SK-N-SH (cell line): ENCODE measurements around the gene SORL1. TPM values are rescaled to one million over a fixed set of nuclear protein-coding genes. Genes with fewer than 3 reads are reported as not detected.

Source experiments
- CTCF ChIA-PET: fragments of 300-600, 350-600 bp; formaldehyde crosslinking; extraction: SDS; loops from one replicate; lab custom pipeline; 2021; lab: Yijun Ruan, JAX
- POLR2A ChIA-PET: fragments of 350-600 bp; sonication (Branson Sonifier 250); formaldehyde crosslinking; extraction: SDS; loops from one replicate; lab custom pipeline; 2020; ENCODE audit warnings: antibody characterized with exemption, inconsistent platforms; lab: Yijun Ruan, JAX
- DNase-seq: peaks from one replicate; pipeline ENCODE4 v3.0.0; 2012
- H2AFZ ChIP-seq: fragments of 200-600 bp; sonication (generic); 2 replicates; pipeline ENCODE4 v1.8.1; 2016; ENCODE audit warnings: antibody characterized with exemption, mild to moderate bottlenecking, low read depth
- H3F3A ChIP-seq: fragments of 200-600 bp; sonication (generic); replicated peaks from 2 replicates; pipeline ENCODE3; 2016; ENCODE audit warnings: antibody characterized with exemption, mild to moderate bottlenecking; ENCODE audit not compliant: insufficient read depth
- H3K27ac ChIP-seq, 2 experiments: fragments of 200-500 bp in 1 of 2; fragments of 200-600 bp in 1 of 2; sonication (Bioruptor generic) in 1 of 2; sonication (generic), shearing (Covaris generic) in 1 of 2; 2 replicates each; pipeline versions ENCODE4 v1.5.1 to v1.6.1; 2014 to 2016; ENCODE audit warnings: low read depth in 2 of 2, inconsistent platforms in 1 of 2, low read length in 1 of 2, mild to moderate bottlenecking in 1 of 2, mixed read lengths in 1 of 2
- H3K27me3 ChIP-seq: fragments of 200-600 bp; sonication (generic), shearing (Covaris generic); 2 replicates; pipeline ENCODE4 v1.6.1; 2016; ENCODE audit warnings: mixed run types; ENCODE audit not compliant: insufficient read depth
- H3K36me3 ChIP-seq, 2 experiments: fragments of 200-500 bp in 1 of 2; fragments of 200-600 bp in 1 of 2; sonication (Bioruptor generic) in 1 of 2; sonication (generic) in 1 of 2; replicated peaks in 1 of 2; 2 replicates each; pipeline versions ENCODE3 to v1.5.1; 2014 to 2016; ENCODE audit warnings: low read length in 1 of 2, mild to moderate bottlenecking in 1 of 2; ENCODE audit not compliant: insufficient read depth in 2 of 2, control insufficient read depth in 1 of 2
- H3K4me1 ChIP-seq, 2 experiments: fragments of 200-500 bp in 1 of 2; fragments of 200-600 bp in 1 of 2; sonication (Bioruptor generic) in 1 of 2; sonication (generic), shearing (Covaris generic) in 1 of 2; 2 replicates each; pipeline versions ENCODE4 v1.5.1 to v1.6.1; 2014 to 2016; ENCODE audit warnings: low read depth in 1 of 2, low read length in 1 of 2, mixed run types in 1 of 2; ENCODE audit not compliant: insufficient read depth in 2 of 2, control insufficient read depth in 1 of 2
- H3K4me2 ChIP-seq: fragments of 200-600 bp; sonication (generic), shearing (Covaris generic); 2 replicates; pipeline ENCODE4 v1.6.1; 2017; ENCODE audit warnings: mixed run types
- H3K4me3 ChIP-seq, 2 experiments: fragments of 200-500 bp in 1 of 2; fragments of 200-600 bp in 1 of 2; sonication (Bioruptor generic) in 1 of 2; sonication (generic), shearing (Covaris generic) in 1 of 2; 2 replicates each; pipeline versions ENCODE4 v1.5.1 to v1.8.1; 2014 to 2016; ENCODE audit warnings: low read depth in 2 of 2, inconsistent platforms in 1 of 2, low read length in 1 of 2, mild to moderate bottlenecking in 1 of 2, mixed read lengths in 1 of 2, moderate library complexity in 1 of 2
- H3K79me2 ChIP-seq: fragments of 200-600 bp; sonication (generic); 2 replicates; pipeline ENCODE4 v1.8.1; 2017; ENCODE audit warnings: mild to moderate bottlenecking; ENCODE audit not compliant: insufficient read depth
- H3K9ac ChIP-seq: fragments of 200-600 bp; sonication (generic); 2 replicates; pipeline ENCODE4 v1.6.1; 2017; ENCODE audit warnings: mixed run types
- H3K9me2 ChIP-seq: fragments of 200-600 bp; sonication (generic); 2 replicates; pipeline ENCODE4 v1.6.1; 2017; ENCODE audit warnings: mixed run types
- H3K9me3 ChIP-seq: fragments of 200-600 bp; sonication (generic); 2 replicates; pipeline ENCODE4 v1.6.1; 2017; ENCODE audit warnings: mixed run types, mild to moderate bottlenecking, moderate library complexity
- H4K20me1 ChIP-seq: fragments of 200-600 bp; sonication (generic); 2 replicates; pipeline ENCODE4 v1.6.1; 2017; ENCODE audit warnings: mild to moderate bottlenecking, mixed run types; ENCODE audit not compliant: insufficient read depth
- ELF1 ChIP-seq: IDR thresholded peaks from 2 replicates; pipeline ENCODE4 v1.4.0; 2012
- EP300 ChIP-seq, 2 experiments: IDR thresholded peaks; 2 replicates each; pipeline versions ENCODE4 v1.4.0 to v1.6.1; 2012; ENCODE audit warnings: borderline replicate concordance in 1 of 2, low read depth in 1 of 2, low read length in 1 of 2
- FOXM1 ChIP-seq: IDR thresholded peaks from 2 replicates; pipeline ENCODE4 v1.4.0; 2012; ENCODE audit warnings: low read depth, mild to moderate bottlenecking
- GATA2 ChIP-seq: sonication (generic); formaldehyde crosslinking; IDR thresholded peaks from 2 replicates; pipeline ENCODE4 v1.5.0; 2020; ENCODE audit warnings: mild to moderate bottlenecking, missing genetic modification reagents
- IRF3 ChIP-seq: fragments of 150-350 bp; IDR thresholded peaks from 2 replicates; pipeline ENCODE4 v1.6.1; 2016; ENCODE audit warnings: mild to moderate bottlenecking, low read depth, low read length
- JUND ChIP-seq: IDR thresholded peaks from 2 replicates; pipeline ENCODE4 v1.4.0; 2012
- MAX ChIP-seq: IDR thresholded peaks from 2 replicates; pipeline ENCODE4 v1.4.0; 2012; ENCODE audit warnings: low read depth
- MEF2A ChIP-seq: IDR thresholded peaks from 2 replicates; pipeline ENCODE4 v1.4.0; 2012; ENCODE audit warnings: low read depth, borderline replicate concordance
- MXI1 ChIP-seq: IDR thresholded peaks from 2 replicates; pipeline ENCODE4 v1.6.1; 2012; ENCODE audit warnings: mild to moderate bottlenecking, low read depth, low read length, improper control_type of control experiment
- NFIC ChIP-seq: IDR thresholded peaks from 2 replicates; pipeline ENCODE4 v1.4.0; 2012; ENCODE audit warnings: borderline replicate concordance
- NRF1 ChIP-seq: IDR thresholded peaks from 2 replicates; pipeline ENCODE4 v1.6.1; 2012; ENCODE audit warnings: low read depth, mild to moderate bottlenecking, low read length
- PBX3 ChIP-seq: IDR thresholded peaks from 2 replicates; pipeline ENCODE4; 2012
- RXRA ChIP-seq: IDR thresholded peaks from 2 replicates; pipeline ENCODE4 v1.4.0; 2012; ENCODE audit warnings: low read depth, mild to moderate bottlenecking, borderline replicate concordance
- SIN3A ChIP-seq: IDR thresholded peaks from 2 replicates; pipeline ENCODE4 v1.6.1; 2012; ENCODE audit warnings: low read depth, mild to moderate bottlenecking, low read length, moderate library complexity, borderline replicate concordance
- SMC3 ChIP-seq: IDR thresholded peaks from 2 replicates; pipeline ENCODE4 v1.6.1; 2012; ENCODE audit warnings: low read depth, low read length, improper control_type of control experiment
- TAF1 ChIP-seq: IDR thresholded peaks from 2 replicates; pipeline ENCODE4 v1.6.1; 2012; ENCODE audit warnings: low read depth, mild to moderate bottlenecking, low read length, moderate library complexity, borderline replicate concordance
- TCF12 ChIP-seq: IDR thresholded peaks from 2 replicates; pipeline ENCODE4 v1.4.0; 2012
- TEAD4 ChIP-seq: IDR thresholded peaks from 2 replicates; pipeline ENCODE4 v1.4.0; 2012; ENCODE audit warnings: mild to moderate bottlenecking, borderline replicate concordance; ENCODE audit not compliant: insufficient read depth
- YY1 ChIP-seq: IDR thresholded peaks from 2 replicates; pipeline ENCODE4 v1.4.0; 2012; ENCODE audit warnings: low read depth, mild to moderate bottlenecking
- ZBTB33 ChIP-seq: IDR thresholded peaks from 2 replicates; pipeline ENCODE4 v1.4.0; 2012; ENCODE audit warnings: low read depth, borderline replicate concordance
- WGBS: methylation state at CpG from one replicate; pipeline ENCODE4 v1.1.6; 2017; ENCODE audit warnings: low lambda C conversion rate; 5-methylcytosine and 5-hydroxymethylcytosine counted together
- polyA plus RNA-seq, 3 experiments: library from polyadenylated mRNA; depleted of rRNA; stranded (reverse); fragments of >200 nt; gene quantifications; 2 replicates each; pipeline ENCODE4 v1.2.3, GENCODE V29; 2012
- TF ChIP-seq, protein P1 (sequence below): fragments of 200-600 bp; sonication (generic); IDR thresholded peaks from 2 replicates; pipeline ENCODE4 v1.6.1; 2017; ENCODE audit warnings: antibody characterized with exemption, mild to moderate bottlenecking, moderate library complexity
- TF ChIP-seq, protein P2 (sequence below): IDR thresholded peaks from 2 replicates; pipeline ENCODE4 v1.6.1; 2012; ENCODE audit warnings: mild to moderate bottlenecking, low read depth, low read length, moderate library complexity

Gene SORL1
- polyA plus RNA-seq, 1 of the 3 experiments (the other 2 are of a cell fraction), result 7.1 TPM

- DNase-seq, result peak; percentile 91
- Histone ChIP-seq H2AFZ (peak overlapping the region; percentile 91), H3K36me3 (no peaks in the 10 kb centered on the region), H3K9me3 (no peaks in the 10 kb centered on the region), H3K4me2 (peak overlapping the region; percentile 94), H3K4me1 (peaks cover 18 to 36% of the 10 kb centered on the region in 2 experiments), H3F3A (peaks cover 19% of the 10 kb centered on the region), H3K79me2 (no peaks in the 10 kb centered on the region), H3K9me2 (no peaks in the 10 kb centered on the region), H3K9ac (peak overlapping the region; percentile 89), H3K27ac (peak overlapping the region; percentile 100), H3K4me3 (peak overlapping the region; percentile 48 to 71), H4K20me1 (no peaks in the 10 kb centered on the region), H3K27me3 (no peaks in the 10 kb centered on the region)
- whole genome bisulfite sequencing, result under 1% methylated on average over 21 of the region's 44 CpGs
- CTCF ChIA-PET, result interaction anchor here (0.7 to 6.4 kb wide), 69 partner anchors 10 to 923 kb away, joined by 3 to 134 read pairs (median 4); partner anchors contain the start of gene BLID
- POLR2A ChIA-PET, result interaction anchor here (0.8 to 1.3 kb wide), 3 partner anchors 443 to 925 kb away, joined by 3 to 4 read pairs (median 4); no protein-coding TSS in a partner anchor
- peak; percentile 80; the same call in 1 of the 2 replicates for TF ChIP-seq TEAD4
- TF ChIP-seq FOXM1, result 0 out of 2 replicates have a peak, but pooled peaks have one; percentile 46
- TF ChIP-seq IRF3, result no peak
- peak; percentile 32; the same call in 1 of the 2 replicates for TF ChIP-seq TAF1
- peak; percentile 92 for TF ChIP-seq SMC3
- no peak for TF ChIP-seq YY1
- TF ChIP-seq EP300 (IDR thresholded peaks at IDR 0.05; ENCODE audit: borderline replicate concordance in 1 of 2, low read depth in 1 of 2, low read length in 1 of 2), result peak; percentile 70 to 83; a peak in 2 of 4 replicates
- peak; percentile 98 for TF ChIP-seq TCF12
- TF ChIP-seq JUND, result peak; percentile 77
- TF ChIP-seq RXRA, result no peak; the same call in 1 of the 2 replicates
- peak; percentile 55; the same call in 1 of the 2 replicates for TF ChIP-seq SIN3A
- peak; percentile 86 for TF ChIP-seq PBX3
- TF ChIP-seq MXI1, result peak; percentile 78
- TF ChIP-seq NFIC, result peak; percentile 25
- TF ChIP-seq, protein P1, sequence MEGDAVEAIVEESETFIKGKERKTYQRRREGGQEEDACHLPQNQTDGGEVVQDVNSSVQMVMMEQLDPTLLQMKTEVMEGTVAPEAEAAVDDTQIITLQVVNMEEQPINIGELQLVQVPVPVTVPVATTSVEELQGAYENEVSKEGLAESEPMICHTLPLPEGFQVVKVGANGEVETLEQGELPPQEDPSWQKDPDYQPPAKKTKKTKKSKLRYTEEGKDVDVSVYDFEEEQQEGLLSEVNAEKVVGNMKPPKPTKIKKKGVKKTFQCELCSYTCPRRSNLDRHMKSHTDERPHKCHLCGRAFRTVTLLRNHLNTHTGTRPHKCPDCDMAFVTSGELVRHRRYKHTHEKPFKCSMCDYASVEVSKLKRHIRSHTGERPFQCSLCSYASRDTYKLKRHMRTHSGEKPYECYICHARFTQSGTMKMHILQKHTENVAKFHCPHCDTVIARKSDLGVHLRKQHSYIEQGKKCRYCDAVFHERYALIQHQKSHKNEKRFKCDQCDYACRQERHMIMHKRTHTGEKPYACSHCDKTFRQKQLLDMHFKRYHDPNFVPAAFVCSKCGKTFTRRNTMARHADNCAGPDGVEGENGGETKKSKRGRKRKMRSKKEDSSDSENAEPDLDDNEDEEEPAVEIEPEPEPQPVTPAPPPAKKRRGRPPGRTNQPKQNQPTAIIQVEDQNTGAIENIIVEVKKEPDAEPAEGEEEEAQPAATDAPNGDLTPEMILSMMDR, result peak; percentile 88
- peak; percentile 91 for TF ChIP-seq MAX
- peak; percentile 48; the same call in 1 of the 2 replicates for TF ChIP-seq MEF2A
- TF ChIP-seq NRF1, result peak; percentile 39; the same call in 1 of the 2 replicates
- peak; percentile 58; the same call in 1 of the 2 replicates for TF ChIP-seq ELF1
- TF ChIP-seq, protein P2, sequence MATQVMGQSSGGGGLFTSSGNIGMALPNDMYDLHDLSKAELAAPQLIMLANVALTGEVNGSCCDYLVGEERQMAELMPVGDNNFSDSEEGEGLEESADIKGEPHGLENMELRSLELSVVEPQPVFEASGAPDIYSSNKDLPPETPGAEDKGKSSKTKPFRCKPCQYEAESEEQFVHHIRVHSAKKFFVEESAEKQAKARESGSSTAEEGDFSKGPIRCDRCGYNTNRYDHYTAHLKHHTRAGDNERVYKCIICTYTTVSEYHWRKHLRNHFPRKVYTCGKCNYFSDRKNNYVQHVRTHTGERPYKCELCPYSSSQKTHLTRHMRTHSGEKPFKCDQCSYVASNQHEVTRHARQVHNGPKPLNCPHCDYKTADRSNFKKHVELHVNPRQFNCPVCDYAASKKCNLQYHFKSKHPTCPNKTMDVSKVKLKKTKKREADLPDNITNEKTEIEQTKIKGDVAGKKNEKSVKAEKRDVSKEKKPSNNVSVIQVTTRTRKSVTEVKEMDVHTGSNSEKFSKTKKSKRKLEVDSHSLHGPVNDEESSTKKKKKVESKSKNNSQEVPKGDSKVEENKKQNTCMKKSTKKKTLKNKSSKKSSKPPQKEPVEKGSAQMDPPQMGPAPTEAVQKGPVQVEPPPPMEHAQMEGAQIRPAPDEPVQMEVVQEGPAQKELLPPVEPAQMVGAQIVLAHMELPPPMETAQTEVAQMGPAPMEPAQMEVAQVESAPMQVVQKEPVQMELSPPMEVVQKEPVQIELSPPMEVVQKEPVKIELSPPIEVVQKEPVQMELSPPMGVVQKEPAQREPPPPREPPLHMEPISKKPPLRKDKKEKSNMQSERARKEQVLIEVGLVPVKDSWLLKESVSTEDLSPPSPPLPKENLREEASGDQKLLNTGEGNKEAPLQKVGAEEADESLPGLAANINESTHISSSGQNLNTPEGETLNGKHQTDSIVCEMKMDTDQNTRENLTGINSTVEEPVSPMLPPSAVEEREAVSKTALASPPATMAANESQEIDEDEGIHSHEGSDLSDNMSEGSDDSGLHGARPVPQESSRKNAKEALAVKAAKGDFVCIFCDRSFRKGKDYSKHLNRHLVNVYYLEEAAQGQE, result peak; percentile 12
- TF ChIP-seq GATA2 (CRISPR knock-in tag), result peak; percentile 7; the same call in 1 of the 2 replicates
- TF ChIP-seq ZBTB33, result no peak
These were observed 203.6 kb downstream of the SORL1 start for GRCh38 chr11:121655537-121656327.
